Activated CD4-positive, alpha-beta T cell treated with anti-CD3 and anti-CD28 coated beads, Interleukin-2, amount 50 U/mL, for 24 hours (primary cell): ENCODE results near the gene GPC4.

Source experiments
- DNase-seq, 2 donors: peaks; one replicate each; pipeline ENCODE4 v3.0.0-alpha.2; 2020; ENCODE audit warnings: low read depth in 1 of 2, low spot score in 1 of 2

Gene GPC4

GRCh38 chrX:133415276-133416105 lies at the start of gene GPC4:
GPC4 (minus strand) TSS chrX:133415489; CDS start chrX:133414965, 524 bp downstream.
- no peak for DNase-seq

GRCh38 chrX:133461231-133461630 lies 45.9 kb upstream of the GPC4 start:
- no peak for DNase-seq

GRCh38 chrX:133454924-133455323 lies 39.6 kb upstream of the GPC4 start:
- no peak for DNase-seq

- no peak for DNase-seq
Observed at GRCh38 chrX:133454491-133454914, 39.2 kb upstream of the GPC4 start.

GRCh38 chrX:133448512-133449076 lies 33.3 kb upstream of the GPC4 start:
- no peak for DNase-seq

- no peak for DNase-seq
Observed at GRCh38 chrX:133444952-133445831, 29.9 kb upstream of the GPC4 start.

- DNase-seq, result no peak
Observed at GRCh38 chrX:133444196-133444595, 28.9 kb upstream of the GPC4 start.

- DNase-seq, result no peak
Observed at GRCh38 chrX:133440797-133441163, 25.5 kb upstream of the GPC4 start.

- no peak for DNase-seq
Observed at GRCh38 chrX:133440081-133440796, 24.9 kb upstream of the GPC4 start.

- DNase-seq, result no peak
Observed at GRCh38 chrX:133437766-133438165, 22.5 kb upstream of the GPC4 start.

GRCh38 chrX:133437356-133437755 lies 22.1 kb upstream of the GPC4 start:
- no peak for DNase-seq

GRCh38 chrX:133435544-133436124 lies 20.3 kb upstream of the GPC4 start:
- no peak for DNase-seq

- no peak for DNase-seq
Observed at GRCh38 chrX:133434197-133434820, 19.0 kb upstream of the GPC4 start.

- no peak for DNase-seq
Observed at GRCh38 chrX:133419911-133420310, 4.6 kb upstream of the GPC4 start.

- no peak for DNase-seq
Observed at GRCh38 chrX:133418588-133418987, 3.3 kb upstream of the GPC4 start.

- DNase-seq, result no peak
Observed at GRCh38 chrX:133417364-133417763, 2.1 kb upstream of the GPC4 start.

- no peak for DNase-seq
Observed at GRCh38 chrX:133414406-133415275, 648 bp downstream of the GPC4 start.

GRCh38 chrX:133413218-133413925 lies 1.9 kb downstream of the GPC4 start:
- DNase-seq, result no peak

- no peak for DNase-seq
Observed at GRCh38 chrX:133412665-133413064, 2.6 kb downstream of the GPC4 start.
